ENCODE measurements around the gene SBNO2. TPM values are rescaled to one million over a fixed set of nuclear protein-coding genes. Genes with fewer than 3 reads are reported as not detected.
A peak's percentile ranks its signal among the peaks of the same experiment; 100 is the strongest.

Gene SBNO2
- total RNA-seq, 1 experiment from 2014 or later, result 123 TPM

- no peak for TF ChIP-seq CTCF (IDR thresholded peaks at IDR 0.05; ENCODE audit: unreplicated experiment)
- ChIA-PET POLR2A (interaction anchor here (3.6 kb wide), 1 partner anchor 192 kb away, joined by 13 read pairs; the partner anchor contains the start of gene CNN2), CTCF (interaction anchor here (0.6 to 1.7 kb wide), 2 partner anchors 14 to 21 kb away, joined by 4 to 9 read pairs; no protein-coding TSS in a partner anchor)
- H3K4me3 Mint-ChIP-seq (ENCODE audit: unreplicated experiment), result no peak overlapping the region
- H3K4me1 Mint-ChIP-seq (ENCODE audit: insufficient read depth, unreplicated experiment), result peaks cover 26% of the 10 kb centered on the region
- intact Hi-C loops (cut with micrococcal nuclease), result no loop called here
- no peak overlapping the region for H3K27ac Mint-ChIP-seq (ENCODE audit: low read depth, unreplicated experiment)
- DNase-seq (ENCODE audit: unreplicated experiment), result no peak
- no peaks in the 10 kb centered on the region for H3K27me3 Mint-ChIP-seq (ENCODE audit: insufficient read depth, unreplicated experiment)
- BruUV-seq (replicated peaks), result no TSS peak
- H3K9me3 Mint-ChIP-seq (ENCODE audit: unreplicated experiment), result no peaks in the 10 kb centered on the region
- H3K36me3 Mint-ChIP-seq (ENCODE audit: insufficient read depth, unreplicated experiment), result peaks cover 29% of the 10 kb centered on the region
These were observed 44.9 kb upstream of the SBNO2 start for GRCh38 chr19:1218751-1219567.

- DNase-seq (ENCODE audit: unreplicated experiment), result no peak
- H3K27me3 Mint-ChIP-seq (ENCODE audit: insufficient read depth, unreplicated experiment), result no peaks in the 10 kb centered on the region
- POLR2A ChIA-PET, result interaction anchor here (0.7 to 3.6 kb wide), 12 partner anchors 8 to 194 kb away, joined by 3 to 13 read pairs (median 3); partner anchors contain the start of genes ATP5F1D and CNN2
- CTCF ChIA-PET, result interaction anchor here (0.6 to 1.7 kb wide), 7 partner anchors 15 to 120 kb away, joined by 3 to 9 read pairs (median 3); no protein-coding TSS in a partner anchor
- H3K4me1 Mint-ChIP-seq (ENCODE audit: insufficient read depth, unreplicated experiment), result peaks cover 35% of the 10 kb centered on the region
- TF ChIP-seq CTCF (IDR thresholded peaks at IDR 0.05; ENCODE audit: unreplicated experiment), result no peak
- intact Hi-C loops (cut with micrococcal nuclease), result no loop called here
- H3K27ac Mint-ChIP-seq (ENCODE audit: low read depth, unreplicated experiment), result no peak overlapping the region
- no TSS peak for BruUV-seq (replicated peaks)
- no peak overlapping the region for H3K4me3 Mint-ChIP-seq (ENCODE audit: unreplicated experiment)
- peaks cover 45% of the 10 kb centered on the region for H3K36me3 Mint-ChIP-seq (ENCODE audit: insufficient read depth, unreplicated experiment)
- no peaks in the 10 kb centered on the region for H3K9me3 Mint-ChIP-seq (ENCODE audit: unreplicated experiment)
These were observed 43.3 kb upstream of the SBNO2 start for GRCh38 chr19:1217366-1217765.

GRCh38 chr19:1216756-1217155, 42.7 kb upstream of the SBNO2 start:
- Mint-ChIP-seq H3K9me3 (ENCODE audit: unreplicated experiment) (no peaks in the 10 kb centered on the region), H3K36me3 (ENCODE audit: insufficient read depth, unreplicated experiment) (peaks cover 48% of the 10 kb centered on the region), H3K4me1 (ENCODE audit: insufficient read depth, unreplicated experiment) (peaks cover 36% of the 10 kb centered on the region), H3K27ac (ENCODE audit: low read depth, unreplicated experiment) (peak overlapping the region; percentile 89), H3K27me3 (ENCODE audit: insufficient read depth, unreplicated experiment) (no peaks in the 10 kb centered on the region), H3K4me3 (ENCODE audit: unreplicated experiment) (peak overlapping the region; percentile 47)
- no TSS peak for BruUV-seq (replicated peaks)
- DNase-seq (ENCODE audit: unreplicated experiment), result no peak
- intact Hi-C loops (cut with micrococcal nuclease), result no loop called here
- no peak for TF ChIP-seq CTCF (IDR thresholded peaks at IDR 0.05; ENCODE audit: unreplicated experiment)
- POLR2A ChIA-PET, result interaction anchor here (0.6 to 3.6 kb wide), 21 partner anchors 9 to 197 kb away, joined by 3 to 14 read pairs (median 5); partner anchors contain the start of genes ATP5F1D, CIRBP, CNN2 and FAM174C
- CTCF ChIA-PET, result interaction anchor here (0.7 to 1.7 kb wide), 6 partner anchors 10 to 114 kb away, joined by 3 to 9 read pairs (median 3); no protein-coding TSS in a partner anchor

All from MCF 10A (cell line).